OCI-LY3 (cell line): ENCODE results near the gene FNDC5.

Experiments used
- H2AFZ ChIP-seq: fragments of 200-600, 300-600 bp; shearing (Covaris generic); 2 replicates; pipeline ENCODE4 v1.6.0; 2014; ENCODE audit warnings: antibody characterized with exemption, low read depth, low read length
- H3K27ac ChIP-seq: fragments of 200-600, 300-600 bp; sonication (generic); 2 replicates; pipeline ENCODE4 v1.5.1; 2014; ENCODE audit warnings: mild to moderate bottlenecking, low read length, moderate library complexity, mixed read lengths
- H3K27me3 ChIP-seq: fragments of 200-600, 300-600 bp; sonication (generic); 2 replicates; pipeline ENCODE4 v1.6.1; 2014; ENCODE audit warnings: low read depth, low read length, mixed read lengths
- H3K36me3 ChIP-seq: fragments of 200-600, 300-600 bp; sonication (generic); replicated peaks from 2 replicates; pipeline ENCODE3; 2014; ENCODE audit warnings: low read depth, low read length, mixed read lengths
- H3K4me1 ChIP-seq: fragments of 300-600, 200-600 bp; sonication (generic); 2 replicates; pipeline ENCODE4 v1.6.1; 2014; ENCODE audit warnings: low read length, mixed read lengths
- H3K4me2 ChIP-seq: fragments of 200-600, 300-600 bp; sonication (generic); 2 replicates; pipeline ENCODE4 v1.6.1; 2014; ENCODE audit warnings: low read length, mixed read lengths
- H3K4me3 ChIP-seq: fragments of 300-600, 200-600 bp; sonication (generic); 2 replicates; pipeline ENCODE4 v1.5.1; 2014; ENCODE audit warnings: antibody characterized with exemption, mild to moderate bottlenecking, low read length, moderate library complexity
- H3K79me2 ChIP-seq: fragments of 300-600, 200-600 bp; shearing (Covaris generic); 2 replicates; pipeline ENCODE4 v1.6.1; 2014; ENCODE audit warnings: mild to moderate bottlenecking, low read length, mixed read lengths
- H3K9ac ChIP-seq: fragments of 300-600, 200-600 bp; shearing (Covaris generic); 2 replicates; pipeline ENCODE4 v1.6.0; 2014; ENCODE audit warnings: mild to moderate bottlenecking, low read length, moderate library complexity
- H3K9me3 ChIP-seq: fragments of 200-600, 300-600 bp; shearing (Covaris generic); 2 replicates; pipeline ENCODE4 v1.6.1; 2014; ENCODE audit warnings: low read length, mixed read lengths; ENCODE audit not compliant: insufficient read depth
- H4K20me1 ChIP-seq: fragments of 200-600, 300-600 bp; sonication (generic); 2 replicates; pipeline ENCODE4 v1.6.1; 2016; ENCODE audit warnings: low read length, mixed read lengths; ENCODE audit not compliant: insufficient read depth
- EZH2phosphoT487 ChIP-seq: fragments of 200-600 bp; shearing (Covaris generic); IDR thresholded peaks from 2 replicates; pipeline ENCODE4 v1.6.1; 2018; ENCODE audit warnings: antibody characterized with exemption, mixed run types, low read depth
- TF ChIP-seq, protein P1 (sequence below): fragments of 200-600, 300-600 bp; sonication (generic); IDR thresholded peaks from 2 replicates; pipeline ENCODE4 v1.5.1; 2014; ENCODE audit warnings: antibody characterized with exemption, low read length, low read depth

FNDC5 gene

DNA sequence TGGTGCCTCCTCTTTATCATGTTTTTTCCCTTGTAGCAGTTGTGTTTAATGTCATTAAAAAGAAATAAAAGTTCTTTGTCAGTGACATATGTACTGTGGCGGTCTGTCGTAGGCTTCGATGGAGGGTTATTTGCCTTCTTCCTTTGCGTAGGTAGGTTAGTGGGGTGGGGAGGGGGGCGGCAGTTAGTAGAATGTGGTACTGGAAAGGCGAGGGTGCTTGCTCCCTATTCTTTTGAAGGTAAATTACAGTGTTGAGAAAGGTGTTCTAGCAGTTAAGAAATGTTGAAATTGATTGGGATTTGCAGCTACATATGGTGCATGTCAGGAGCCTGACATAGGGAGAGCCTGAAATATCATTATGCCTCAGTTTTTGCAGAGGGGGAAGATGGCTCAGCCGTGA is 11.9 kb downstream of the FNDC5 start:
- Histone ChIP-seq H3K79me2 (no peaks in the 10 kb centered on the region), H3K9me3 (no peaks in the 10 kb centered on the region), H3K27ac (no peak overlapping the region), H3K4me2 (no peak overlapping the region), H3K9ac (no peak overlapping the region), H3K4me1 (peaks cover 3% of the 10 kb centered on the region), H4K20me1 (no peaks in the 10 kb centered on the region), H3K27me3 (no peaks in the 10 kb centered on the region), H3K36me3 (peaks cover 10% of the 10 kb centered on the region), H2AFZ (no peak overlapping the region), H3K4me3 (no peak overlapping the region)
- no peak for TF ChIP-seq EZH2phosphoT487
- TF ChIP-seq, protein P1, sequence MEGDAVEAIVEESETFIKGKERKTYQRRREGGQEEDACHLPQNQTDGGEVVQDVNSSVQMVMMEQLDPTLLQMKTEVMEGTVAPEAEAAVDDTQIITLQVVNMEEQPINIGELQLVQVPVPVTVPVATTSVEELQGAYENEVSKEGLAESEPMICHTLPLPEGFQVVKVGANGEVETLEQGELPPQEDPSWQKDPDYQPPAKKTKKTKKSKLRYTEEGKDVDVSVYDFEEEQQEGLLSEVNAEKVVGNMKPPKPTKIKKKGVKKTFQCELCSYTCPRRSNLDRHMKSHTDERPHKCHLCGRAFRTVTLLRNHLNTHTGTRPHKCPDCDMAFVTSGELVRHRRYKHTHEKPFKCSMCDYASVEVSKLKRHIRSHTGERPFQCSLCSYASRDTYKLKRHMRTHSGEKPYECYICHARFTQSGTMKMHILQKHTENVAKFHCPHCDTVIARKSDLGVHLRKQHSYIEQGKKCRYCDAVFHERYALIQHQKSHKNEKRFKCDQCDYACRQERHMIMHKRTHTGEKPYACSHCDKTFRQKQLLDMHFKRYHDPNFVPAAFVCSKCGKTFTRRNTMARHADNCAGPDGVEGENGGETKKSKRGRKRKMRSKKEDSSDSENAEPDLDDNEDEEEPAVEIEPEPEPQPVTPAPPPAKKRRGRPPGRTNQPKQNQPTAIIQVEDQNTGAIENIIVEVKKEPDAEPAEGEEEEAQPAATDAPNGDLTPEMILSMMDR = no peak

DNA sequence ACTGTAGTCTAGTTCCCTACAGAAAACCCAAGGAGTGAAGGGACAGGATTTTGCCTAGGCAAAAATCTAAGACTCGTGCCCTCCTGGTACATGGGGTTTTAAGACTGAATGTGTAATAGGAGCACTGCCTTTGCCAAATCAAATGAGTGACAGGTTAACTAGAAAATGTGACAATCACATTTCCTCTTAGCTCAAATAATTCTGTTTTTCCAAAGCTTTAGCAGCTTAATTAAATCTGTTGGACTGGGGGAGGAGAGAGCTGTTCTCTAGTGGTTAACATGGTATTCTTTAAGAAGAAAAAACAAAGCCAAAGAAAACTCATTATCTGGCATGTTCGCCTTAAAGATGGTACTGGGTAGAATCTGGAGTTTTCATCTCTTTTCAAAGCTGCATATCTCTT is 12.6 kb downstream of the FNDC5 start:
- no peaks in the 10 kb centered on the region for H3K4me1 ChIP-seq
- H4K20me1 ChIP-seq = no peaks in the 10 kb centered on the region
- no peaks in the 10 kb centered on the region for H3K9me3 ChIP-seq
- no peak overlapping the region for H3K9ac ChIP-seq
- peaks cover 10% of the 10 kb centered on the region for H3K36me3 ChIP-seq
- H3K4me2 ChIP-seq = no peak overlapping the region
- H3K4me3 ChIP-seq = no peak overlapping the region
- TF ChIP-seq, protein P1 = no peak
- TF ChIP-seq EZH2phosphoT487 = no peak
- no peak overlapping the region for H2AFZ ChIP-seq
- H3K27ac ChIP-seq = no peak overlapping the region
- H3K27me3 ChIP-seq = no peaks in the 10 kb centered on the region
- no peaks in the 10 kb centered on the region for H3K79me2 ChIP-seq

DNA sequence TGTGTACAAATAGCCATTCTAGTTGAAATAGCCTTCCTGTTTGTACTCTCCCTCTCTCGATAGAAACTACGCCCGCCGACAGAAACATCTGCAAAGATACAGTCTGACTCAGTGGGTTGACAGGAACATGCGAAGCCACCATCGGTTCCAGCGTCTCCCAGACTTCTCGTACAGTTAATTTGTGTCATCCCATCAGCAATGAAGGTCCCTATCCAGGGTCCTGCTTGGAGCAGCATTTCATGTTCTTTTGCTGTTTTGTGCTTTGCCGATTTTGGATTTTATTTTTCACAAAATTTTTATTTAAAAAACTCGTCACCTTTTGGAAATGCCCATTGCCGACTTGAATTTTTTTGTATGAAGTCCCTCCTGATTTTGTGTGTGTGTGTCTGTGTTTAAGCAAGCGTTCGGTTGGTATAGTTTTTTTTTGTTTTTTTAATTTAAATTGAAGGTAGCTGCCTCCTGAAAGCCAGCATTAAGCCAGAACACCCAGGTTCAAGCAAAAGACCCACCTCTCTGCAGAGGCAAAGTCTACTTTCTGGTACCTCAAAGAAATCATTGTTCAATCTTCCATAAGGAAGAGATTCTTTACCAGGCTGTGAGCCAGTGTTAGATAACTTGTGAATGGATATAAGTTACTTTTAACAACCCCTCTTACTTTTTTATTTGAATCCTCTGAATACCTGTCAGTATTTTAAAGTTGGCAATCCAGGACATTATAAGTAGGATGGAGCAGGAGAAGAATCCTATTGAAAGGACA is 14.7 kb downstream of the FNDC5 start:
- no peak overlapping the region for H3K4me3 ChIP-seq
- H3K27ac ChIP-seq = no peak overlapping the region
- no peak overlapping the region for H3K9ac ChIP-seq
- no peak overlapping the region for H2AFZ ChIP-seq
- H3K4me1 ChIP-seq = no peaks in the 10 kb centered on the region
- TF ChIP-seq, protein P1 = no peak
- TF ChIP-seq EZH2phosphoT487 = no peak
- H3K9me3 ChIP-seq = no peaks in the 10 kb centered on the region
- peaks cover 10% of the 10 kb centered on the region for H3K36me3 ChIP-seq
- no peaks in the 10 kb centered on the region for H3K27me3 ChIP-seq
- no peaks in the 10 kb centered on the region for H3K79me2 ChIP-seq
- no peak overlapping the region for H3K4me2 ChIP-seq
- no peaks in the 10 kb centered on the region for H4K20me1 ChIP-seq

DNA sequence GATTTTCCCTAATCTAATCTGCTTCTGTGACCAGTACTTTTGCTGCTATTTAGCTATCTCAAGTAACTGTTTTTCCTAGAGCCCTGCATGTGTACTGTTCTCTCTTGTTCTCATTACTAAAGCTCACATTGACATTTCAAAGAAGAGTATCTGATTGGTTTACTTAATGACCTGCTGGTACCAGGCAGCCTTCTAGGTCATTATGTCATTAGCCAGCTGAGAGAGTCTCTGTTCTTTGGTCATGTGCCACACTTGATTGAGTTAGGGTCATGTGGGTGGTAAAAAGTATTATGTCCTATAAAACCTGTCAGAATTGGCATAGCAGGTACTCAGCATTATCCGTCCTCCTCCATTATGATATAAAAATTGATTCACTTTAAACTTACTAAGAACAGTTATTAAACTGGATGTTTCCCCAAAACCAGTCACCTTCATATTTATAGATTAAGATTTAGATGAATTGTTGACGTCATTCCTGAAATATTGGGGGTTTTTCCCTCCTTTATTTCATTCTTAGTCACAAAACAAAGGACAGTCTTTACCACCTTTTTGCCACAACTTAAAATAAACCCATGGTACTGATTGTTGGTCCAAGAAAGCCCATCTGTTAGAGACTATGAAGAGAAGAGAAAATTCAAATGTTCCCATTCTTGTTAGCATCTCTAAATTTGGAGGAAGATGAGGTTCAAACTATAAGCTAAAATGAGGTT is 22.2 kb downstream of the FNDC5 start:
- 0 out of 2 replicates have a peak overlapping the region, but pooled peaks have one; percentile 4 for H3K4me2 ChIP-seq
- H3K27me3 ChIP-seq = no peaks in the 10 kb centered on the region
- peaks cover 9% of the 10 kb centered on the region for H3K4me1 ChIP-seq
- TF ChIP-seq EZH2phosphoT487 = no peak
- TF ChIP-seq, protein P1 = no peak
- no peak overlapping the region for H3K9ac ChIP-seq
- H2AFZ ChIP-seq = no peak overlapping the region
- no peak overlapping the region for H3K4me3 ChIP-seq
- H3K27ac ChIP-seq = no peak overlapping the region
- H3K9me3 ChIP-seq = no peaks in the 10 kb centered on the region
- peaks cover 12% of the 10 kb centered on the region for H3K36me3 ChIP-seq
- no peaks in the 10 kb centered on the region for H4K20me1 ChIP-seq
- no peaks in the 10 kb centered on the region for H3K79me2 ChIP-seq
